Keratinocyte (primary cell): ENCODE measurements around the gene CNIH2.
"Not testable (repeated sequence)": the region's sequence is repeated elsewhere in the genome, so short reads cannot be mapped to it uniquely, and the experiment has no call there.

Experiments used
- CTCF ChIP-seq, 3 experiments: IDR thresholded peaks in 1 of 3; conservative IDR thresholded peaks in 1 of 3; optimal IDR thresholded peaks in 1 of 3; 2 replicates in 2 of 3; 3 replicates in 1 of 3; pipeline versions ENCODE3 to v1.5.1; 2011; ENCODE audit warnings: low read length in 3 of 3, mild to moderate bottlenecking in 3 of 3, moderate library complexity in 2 of 3, control low read depth in 1 of 3, inconsistent platforms in 1 of 3; ENCODE audit not compliant: insufficient read depth in 2 of 3; ENCODE audit errors: extremely low read depth in 1 of 3
- EZH2 ChIP-seq: IDR thresholded peaks from one replicate; pipeline ENCODE4 v1.6.1; 2012; ENCODE audit warnings: inconsistent platforms, mild to moderate bottlenecking, low read length, moderate library complexity

- not testable (repeated sequence) for TF ChIP-seq CTCF (optimal IDR thresholded peaks at IDR 0.05 in 1 of 3, IDR thresholded peaks at IDR 0.05 in 1 of 3, conservative IDR thresholded peaks at IDR 0.05 in 1 of 3; ENCODE audit: extremely low read depth in 1 of 3, insufficient read depth in 2 of 3, low read length in 3 of 3); EZH2
Observed at GRCh38 chr11:66277064-66277463, 911 bp upstream of the CNIH2 start.
